ENCODE results near the gene PPAN. TPM values are rescaled to one million over a fixed set of nuclear protein-coding genes. Genes with fewer than 3 reads are reported as not detected.

Gene PPAN
- total and polyA plus RNA-seq, 7 donors = 16.2 to 58.7 (median 25.2) TPM

- intact Hi-C loops (cut with DNase I) = no loop called here
- Histone ChIP-seq H3K4me3 (no peak overlapping the region), H3K4me1 (no peaks in the 10 kb centered on the region), H3K27ac (no peak overlapping the region), H3K9me3 (no peaks in the 10 kb centered on the region), H3K36me3 (peaks cover 21 to 100% (median 81%) of the 10 kb centered on the region in 4 donors), H3K27me3 (no peaks in the 10 kb centered on the region)
- no peak for TF ChIP-seq EP300 (IDR thresholded peaks at IDR 0.05)
- TF ChIP-seq POLR2A (IDR thresholded peaks at IDR 0.05) = no peak
- TF ChIP-seq CTCF (IDR thresholded peaks at IDR 0.05) = no peak
- no peak for TF ChIP-seq POLR2AphosphoS5 (IDR thresholded peaks at IDR 0.05)
- 92 to 93% methylated on average over 13 of the region's 13 CpGs for WGBS, 2 donors
- DNase-seq = no peak
Observed at GRCh38 chr19:10141479-10141878, 35.3 kb downstream of the PPAN start.

GRCh38 chr19:10141973-10142372 is 35.8 kb downstream of the PPAN start:
- no peak overlapping the region for H3K27ac ChIP-seq
- intact Hi-C loops (cut with DNase I) = no loop called here
- TF ChIP-seq EP300 (IDR thresholded peaks at IDR 0.05) = no peak
- no peak for TF ChIP-seq CTCF (IDR thresholded peaks at IDR 0.05)
- TF ChIP-seq POLR2AphosphoS5 (IDR thresholded peaks at IDR 0.05) = no peak
- TF ChIP-seq POLR2A (IDR thresholded peaks at IDR 0.05) = no peak
- no peaks in the 10 kb centered on the region for H3K9me3 ChIP-seq
- no peaks in the 10 kb centered on the region for H3K4me1 ChIP-seq
- no peaks in the 10 kb centered on the region for H3K27me3 ChIP-seq
- H3K36me3 ChIP-seq = peaks cover 19 to 100% (median 82%) of the 10 kb centered on the region in 4 donors
- H3K4me3 ChIP-seq = no peak overlapping the region
- 94% methylated on average over 18 of the region's 18 CpGs for WGBS, 2 donors
- no peak for DNase-seq

GRCh38 chr19:10142701-10143375 is 36.7 kb downstream of the PPAN start:
- no peak for DNase-seq
- Histone ChIP-seq H3K9me3 (no peaks in the 10 kb centered on the region), H3K36me3 (peaks cover 12 to 99% (median 78%) of the 10 kb centered on the region in 4 donors), H3K27ac (no peak overlapping the region), H3K27me3 (no peaks in the 10 kb centered on the region), H3K4me1 (no peaks in the 10 kb centered on the region), H3K4me3 (no peak overlapping the region)
- TF ChIP-seq CTCF (IDR thresholded peaks at IDR 0.05) (no peak), POLR2A (IDR thresholded peaks at IDR 0.05) (no peak), EP300 (IDR thresholded peaks at IDR 0.05) (no peak), POLR2AphosphoS5 (IDR thresholded peaks at IDR 0.05) (no peak)
- intact Hi-C loops (cut with DNase I) = no loop called here
- WGBS, 2 donors = 40 to 63% methylated on average over 15 of the region's 15 CpGs

- Histone ChIP-seq H3K9me3 (no peaks in the 10 kb centered on the region), H3K27ac (no peak overlapping the region), H3K4me3 (no peak overlapping the region), H3K27me3 (no peaks in the 10 kb centered on the region), H3K36me3 (peaks cover 15 to 96% (median 71%) of the 10 kb centered on the region in 4 donors), H3K4me1 (no peaks in the 10 kb centered on the region)
- TF ChIP-seq POLR2AphosphoS5 (IDR thresholded peaks at IDR 0.05) (no peak), EP300 (IDR thresholded peaks at IDR 0.05) (no peak), CTCF (IDR thresholded peaks at IDR 0.05) (no peak), POLR2A (IDR thresholded peaks at IDR 0.05) (no peak)
- intact Hi-C loops (cut with DNase I) = no loop called here
- DNase-seq = no peak
- 84 to 86% methylated on average over 11 of the region's 11 CpGs for WGBS, 2 donors
Observed at GRCh38 chr19:10143681-10144080, 37.5 kb downstream of the PPAN start.

- Histone ChIP-seq H3K27ac (no peak overlapping the region), H3K36me3 (peaks cover 17 to 94% (median 69%) of the 10 kb centered on the region in 4 donors), H3K4me3 (no peak overlapping the region), H3K4me1 (no peaks in the 10 kb centered on the region), H3K27me3 (no peaks in the 10 kb centered on the region), H3K9me3 (no peaks in the 10 kb centered on the region)
- intact Hi-C loops (cut with DNase I) = no loop called here
- TF ChIP-seq CTCF (IDR thresholded peaks at IDR 0.05) (no peak), POLR2A (IDR thresholded peaks at IDR 0.05) (no peak), EP300 (IDR thresholded peaks at IDR 0.05) (no peak), POLR2AphosphoS5 (IDR thresholded peaks at IDR 0.05) (no peak)
- no peak for DNase-seq
- 89 to 96% methylated on average over 10 of the region's 10 CpGs for WGBS, 2 donors
Observed at GRCh38 chr19:10144361-10144760, 38.2 kb downstream of the PPAN start.

Measured in sigmoid colon (tissue), 7 donors.